Mammary epithelial cell (primary cell): ENCODE results near the gene ZBTB12.

Experiments
- CTCF ChIP-seq, 2 donors: IDR thresholded peaks in 1 of 2; conservative IDR thresholded peaks in 1 of 2; 2 replicates each; pipeline ENCODE4 v1.5.1; 2011 to 2012; ENCODE audit warnings: inconsistent platforms in 2 of 2, low read length in 2 of 2, mild to moderate bottlenecking in 2 of 2, control low read depth in 1 of 2, low read depth in 1 of 2; ENCODE audit not compliant: insufficient read depth in 1 of 2; ENCODE audit errors: extremely low read depth in 1 of 2
- EZH2 ChIP-seq: IDR thresholded peaks from 2 replicates; pipeline ENCODE4 v1.6.1; 2012; ENCODE audit warnings: low read length, inconsistent platforms, borderline replicate concordance

GRCh38 chr6:31900917-31901414 is 920 bp downstream of the ZBTB12 start:
- TF ChIP-seq CTCF (conservative IDR thresholded peaks at IDR 0.05 in 1 of 2, IDR thresholded peaks at IDR 0.05 in 1 of 2; ENCODE audit: extremely low read depth in 1 of 2, insufficient read depth in 1 of 2, low read depth in 1 of 2, low read length in 2 of 2): no peak
- TF ChIP-seq EZH2: no peak
